GM12801 (cell line): ENCODE measurements around the gene MANBA.

Source experiments
- TF ChIP-seq, protein P1 (sequence below): IDR thresholded peaks from one replicate; pipeline ENCODE4 v1.5.1; 2011; ENCODE audit warnings: control low read depth; ENCODE audit not compliant: insufficient read length; ENCODE audit errors: extremely low read depth

The MANBA gene

GRCh38 chr4:102632241-102633065, 128.3 kb downstream of the MANBA start:
- TF ChIP-seq, protein P1, sequence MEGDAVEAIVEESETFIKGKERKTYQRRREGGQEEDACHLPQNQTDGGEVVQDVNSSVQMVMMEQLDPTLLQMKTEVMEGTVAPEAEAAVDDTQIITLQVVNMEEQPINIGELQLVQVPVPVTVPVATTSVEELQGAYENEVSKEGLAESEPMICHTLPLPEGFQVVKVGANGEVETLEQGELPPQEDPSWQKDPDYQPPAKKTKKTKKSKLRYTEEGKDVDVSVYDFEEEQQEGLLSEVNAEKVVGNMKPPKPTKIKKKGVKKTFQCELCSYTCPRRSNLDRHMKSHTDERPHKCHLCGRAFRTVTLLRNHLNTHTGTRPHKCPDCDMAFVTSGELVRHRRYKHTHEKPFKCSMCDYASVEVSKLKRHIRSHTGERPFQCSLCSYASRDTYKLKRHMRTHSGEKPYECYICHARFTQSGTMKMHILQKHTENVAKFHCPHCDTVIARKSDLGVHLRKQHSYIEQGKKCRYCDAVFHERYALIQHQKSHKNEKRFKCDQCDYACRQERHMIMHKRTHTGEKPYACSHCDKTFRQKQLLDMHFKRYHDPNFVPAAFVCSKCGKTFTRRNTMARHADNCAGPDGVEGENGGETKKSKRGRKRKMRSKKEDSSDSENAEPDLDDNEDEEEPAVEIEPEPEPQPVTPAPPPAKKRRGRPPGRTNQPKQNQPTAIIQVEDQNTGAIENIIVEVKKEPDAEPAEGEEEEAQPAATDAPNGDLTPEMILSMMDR = no peak

DNA sequence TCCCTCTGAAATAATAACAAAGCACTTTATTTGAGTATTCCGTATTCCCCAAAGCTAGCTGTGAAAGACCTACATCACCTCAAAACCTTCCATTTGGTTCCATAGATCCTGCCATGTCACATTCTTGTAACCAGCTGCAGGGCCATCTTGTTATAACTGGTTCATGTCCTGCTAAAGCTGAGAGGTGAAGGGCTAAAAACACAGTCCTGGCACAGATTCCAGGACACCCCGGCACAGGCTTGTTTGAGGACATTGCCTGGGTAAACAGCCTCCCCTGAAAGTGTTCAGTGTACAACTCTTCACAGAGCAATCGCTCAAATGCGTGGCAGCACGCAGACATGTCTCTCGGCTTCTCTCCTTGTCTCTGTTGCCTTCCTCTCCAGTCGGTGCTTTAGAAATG, 129.2 kb downstream of the MANBA start:
- TF ChIP-seq, protein P1 = no peak

- TF ChIP-seq, protein P1 = no peak
Measured at GRCh38 chr4:102629673-102630072, 131.1 kb downstream of the MANBA start.

DNA sequence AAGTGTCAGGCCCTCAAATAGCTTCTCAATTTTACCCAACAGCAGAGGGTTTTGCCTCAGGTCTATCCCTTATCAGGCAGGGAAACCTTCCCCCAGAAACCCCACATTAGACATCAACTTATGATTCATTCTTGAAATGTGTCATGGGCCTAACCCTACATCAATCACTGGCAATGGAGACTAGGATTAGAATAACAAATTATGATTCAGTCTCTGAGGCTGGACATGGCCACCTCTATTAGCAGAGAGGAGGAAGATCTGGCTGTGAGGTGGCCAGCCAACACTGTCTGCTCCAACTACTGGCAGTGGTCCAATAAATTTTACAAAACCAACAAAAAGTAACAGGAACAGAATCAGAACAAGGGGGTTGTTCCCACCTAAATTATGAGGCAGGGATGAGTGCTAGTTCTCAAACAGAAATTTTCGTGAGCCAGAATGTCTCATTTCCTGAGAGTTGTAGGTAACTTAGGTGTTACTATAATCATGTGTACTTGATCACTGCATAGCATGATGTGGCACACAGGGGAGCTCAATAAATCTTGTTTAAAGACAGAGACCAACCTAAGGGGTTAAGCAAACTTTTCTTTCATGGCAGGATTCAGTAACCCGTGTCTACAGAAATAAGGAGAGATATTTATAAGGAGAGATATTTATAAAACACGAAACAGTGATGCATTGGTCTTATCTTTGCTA, 132.8 kb downstream of the MANBA start:
- TF ChIP-seq, protein P1 = no peak

DNA sequence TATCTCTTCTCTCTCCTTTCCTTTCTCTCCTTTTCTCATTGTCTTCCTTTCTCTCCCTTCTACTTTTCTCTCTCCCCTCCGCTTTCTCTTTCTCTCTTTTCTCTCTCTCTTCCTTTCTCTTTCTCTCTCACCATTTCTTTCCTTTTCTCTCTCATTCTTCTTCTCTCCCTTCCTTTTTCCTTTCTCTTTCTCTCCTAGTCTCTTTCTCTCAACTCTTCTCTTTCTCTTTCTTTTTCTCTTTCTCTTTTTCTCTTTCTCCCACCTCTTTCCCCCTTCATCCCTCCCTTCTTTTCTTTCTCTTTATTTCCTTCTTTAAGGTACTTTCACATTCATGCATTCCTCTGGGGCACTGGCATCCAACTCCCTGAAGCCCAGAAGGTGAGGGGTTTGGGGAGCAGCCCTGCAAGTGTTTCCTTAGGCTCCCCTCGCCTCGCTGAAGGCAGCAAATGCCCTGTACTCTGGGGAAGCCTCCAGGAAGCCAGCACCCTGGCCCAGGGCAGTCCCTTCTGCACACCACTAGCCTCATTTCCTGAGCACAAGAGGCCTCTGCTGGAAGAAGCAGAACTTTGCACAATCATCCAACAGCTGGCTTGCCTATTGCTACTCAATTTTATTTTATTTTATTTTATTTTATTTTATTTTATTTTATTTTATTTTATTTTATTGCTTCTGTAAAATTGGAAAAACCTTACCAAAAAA, 135.4 kb downstream of the MANBA start:
- TF ChIP-seq, protein P1 = no peak

- TF ChIP-seq, protein P1 = no peak
Measured at GRCh38 chr4:102624505-102624904, 136.3 kb downstream of the MANBA start.

GRCh38 chr4:102623622-102624021, 137.1 kb downstream of the MANBA start:
- TF ChIP-seq, protein P1 = no peak
